Tibial nerve (tissue), 3 donors: ENCODE measurements around the gene SPINDOC.

ENCODE experiments used
- POLR2A ChIP-seq, 2 donors: fragments of 450-650 bp; IDR thresholded peaks; one replicate each; pipeline ENCODE4 v1.6.1; 2017; ENCODE audit warnings: antibody characterized with exemption in 2 of 2, mild to moderate bottlenecking in 2 of 2, moderate library complexity in 2 of 2
- TF ChIP-seq, protein P1 (sequence below), 5 experiments: fragments of 200-600 bp in 3 of 5; fragments of 450-650 bp in 2 of 5; sonication (generic) in 3 of 5; IDR thresholded peaks; one replicate each; pipeline ENCODE4 v1.5.1; 2016 to 2019; ENCODE audit warnings: antibody characterized with exemption in 5 of 5, mild to moderate bottlenecking in 3 of 5, moderate library complexity in 2 of 5

DNA sequence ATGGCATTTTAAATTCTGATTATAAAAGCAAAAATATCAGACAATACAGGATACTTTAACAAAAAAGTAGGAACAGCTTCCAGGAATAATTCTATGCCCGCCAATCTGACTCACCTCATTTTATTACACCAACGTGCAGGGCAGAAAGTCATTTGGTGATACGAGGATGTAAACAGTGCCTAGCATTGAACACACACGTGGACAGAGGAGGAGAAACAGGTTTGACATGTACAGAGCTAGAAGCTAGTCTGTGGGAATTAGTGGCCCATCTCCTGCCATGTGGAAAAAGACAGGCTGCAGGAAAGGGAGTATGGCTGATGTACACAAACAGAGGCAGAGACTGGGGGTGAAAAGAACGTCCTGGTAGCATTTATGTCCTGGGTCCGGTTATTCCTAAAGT, 9.0 kb upstream of the SPINDOC start:
- TF ChIP-seq POLR2A (IDR thresholded peaks at IDR 0.05) = no peak
- TF ChIP-seq, protein P1, sequence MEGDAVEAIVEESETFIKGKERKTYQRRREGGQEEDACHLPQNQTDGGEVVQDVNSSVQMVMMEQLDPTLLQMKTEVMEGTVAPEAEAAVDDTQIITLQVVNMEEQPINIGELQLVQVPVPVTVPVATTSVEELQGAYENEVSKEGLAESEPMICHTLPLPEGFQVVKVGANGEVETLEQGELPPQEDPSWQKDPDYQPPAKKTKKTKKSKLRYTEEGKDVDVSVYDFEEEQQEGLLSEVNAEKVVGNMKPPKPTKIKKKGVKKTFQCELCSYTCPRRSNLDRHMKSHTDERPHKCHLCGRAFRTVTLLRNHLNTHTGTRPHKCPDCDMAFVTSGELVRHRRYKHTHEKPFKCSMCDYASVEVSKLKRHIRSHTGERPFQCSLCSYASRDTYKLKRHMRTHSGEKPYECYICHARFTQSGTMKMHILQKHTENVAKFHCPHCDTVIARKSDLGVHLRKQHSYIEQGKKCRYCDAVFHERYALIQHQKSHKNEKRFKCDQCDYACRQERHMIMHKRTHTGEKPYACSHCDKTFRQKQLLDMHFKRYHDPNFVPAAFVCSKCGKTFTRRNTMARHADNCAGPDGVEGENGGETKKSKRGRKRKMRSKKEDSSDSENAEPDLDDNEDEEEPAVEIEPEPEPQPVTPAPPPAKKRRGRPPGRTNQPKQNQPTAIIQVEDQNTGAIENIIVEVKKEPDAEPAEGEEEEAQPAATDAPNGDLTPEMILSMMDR (IDR thresholded peaks at IDR 0.05) = no peak
